Activated CD8-positive, alpha-beta T cell treated with anti-CD3 and anti-CD28 coated beads for 36 hours (primary cell): Measurements from ENCODE around the gene RAB1B. TPM values are rescaled to one million over a fixed set of nuclear protein-coding genes. Genes with fewer than 3 reads are reported as not detected.

Experiments used
- ATAC-seq: fragments of 200-7000 bp; cut with Tn5 transposase; one replicate; pipeline ENCODE4 v1.10.0; 2021; ENCODE audit warnings: mild to moderate bottlenecking, moderate library complexity
- CTCF ChIA-PET: fragments of 350-600 bp; sonication (Branson Sonifier 250); formaldehyde crosslinking; loops from one replicate; lab custom pipeline; 2021; ENCODE audit warnings: antibody characterized with exemption; lab: Charles Lee
- POLR2A ChIA-PET: fragments of 350-600 bp; sonication (Branson Sonifier 250); formaldehyde crosslinking; loops from one replicate; lab custom pipeline; 2021; ENCODE audit warnings: antibody characterized with exemption; lab: Charles Lee
- DNase-seq: peaks from one replicate; pipeline ENCODE4 v3.0.0-alpha.2; 2020
- H3K27ac Mint-ChIP-seq: one replicate; pipeline ENCODE4 v1.8.0; 2021; ENCODE audit warnings: mild to moderate bottlenecking, mixed read lengths
- H3K27me3 Mint-ChIP-seq: one replicate; pipeline ENCODE4 v1.8.0; 2021; ENCODE audit warnings: mixed read lengths
- H3K36me3 Mint-ChIP-seq: one replicate; pipeline ENCODE4 v1.8.0; 2021; ENCODE audit warnings: low read depth, mixed read lengths
- H3K4me1 Mint-ChIP-seq: one replicate; pipeline ENCODE4 v1.8.0; 2021; ENCODE audit warnings: low read depth, mixed read lengths
- H3K4me3 Mint-ChIP-seq: one replicate; pipeline ENCODE4 v1.8.0; 2021; ENCODE audit warnings: mild to moderate bottlenecking, moderate library complexity, mixed read lengths
- H3K9me3 Mint-ChIP-seq: one replicate; pipeline ENCODE4 v1.8.0; 2021; ENCODE audit warnings: mixed read lengths
- intact Hi-C: fragments of 100-400 bp; cut with micrococcal nuclease; formaldehyde crosslinking; loops from one replicate; pipeline ENCODE4 v1.10.0; 2022
- total RNA-seq, 2 experiments: library from RNA; stranded (reverse); gene quantifications; one replicate each; pipeline ENCODE4 v1.2.3, GENCODE V29; 2021
- TF ChIP-seq, protein P1 (sequence below): fragments of 200-600 bp; IDR thresholded peaks from one replicate; pipeline ENCODE4 v1.8.0; 2022; ENCODE audit warnings: antibody characterized with exemption, mild to moderate bottlenecking

The RAB1B gene
- total RNA-seq, 2 experiments from 2014 or later, result 97.9 to 98.2 TPM

DNA sequence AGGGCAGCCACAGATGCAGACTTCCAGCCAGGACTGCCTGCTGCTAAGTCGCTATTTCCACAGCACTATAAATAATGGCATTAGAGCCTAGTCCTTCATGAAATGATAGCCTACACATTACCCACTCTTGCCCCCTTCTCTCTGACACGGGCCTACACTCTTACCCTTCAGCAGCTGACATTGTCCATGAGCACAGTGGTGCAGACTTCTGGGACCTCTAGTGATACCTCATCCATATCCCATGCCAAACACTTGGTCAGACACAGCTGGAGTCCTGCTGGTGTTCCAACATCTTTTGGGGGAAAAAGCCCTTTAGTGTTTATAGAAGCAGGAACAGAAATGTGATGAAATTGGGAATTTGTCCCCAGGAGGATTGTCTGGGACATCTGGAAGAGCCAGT is 43.4 kb upstream of the RAB1B start:
- no peak for ATAC-seq
- Mint-ChIP-seq H3K36me3 (peaks cover 14% of the 10 kb centered on the region), H3K4me3 (no peak overlapping the region), H3K27me3 (no peaks in the 10 kb centered on the region), H3K27ac (no peak overlapping the region), H3K4me1 (peaks cover 20% of the 10 kb centered on the region), H3K9me3 (no peaks in the 10 kb centered on the region)
- ChIA-PET CTCF (interaction anchor here (1.4 to 3.6 kb wide), 4 partner anchors 33 to 57 kb away, joined by 3 to 19 read pairs (median 8); no protein-coding TSS in a partner anchor), POLR2A (interaction anchor here (0.7 to 1.1 kb wide), 2 partner anchors 35 to 60 kb away, joined by 3 read pairs; no protein-coding TSS in a partner anchor)
- TF ChIP-seq, protein P1, sequence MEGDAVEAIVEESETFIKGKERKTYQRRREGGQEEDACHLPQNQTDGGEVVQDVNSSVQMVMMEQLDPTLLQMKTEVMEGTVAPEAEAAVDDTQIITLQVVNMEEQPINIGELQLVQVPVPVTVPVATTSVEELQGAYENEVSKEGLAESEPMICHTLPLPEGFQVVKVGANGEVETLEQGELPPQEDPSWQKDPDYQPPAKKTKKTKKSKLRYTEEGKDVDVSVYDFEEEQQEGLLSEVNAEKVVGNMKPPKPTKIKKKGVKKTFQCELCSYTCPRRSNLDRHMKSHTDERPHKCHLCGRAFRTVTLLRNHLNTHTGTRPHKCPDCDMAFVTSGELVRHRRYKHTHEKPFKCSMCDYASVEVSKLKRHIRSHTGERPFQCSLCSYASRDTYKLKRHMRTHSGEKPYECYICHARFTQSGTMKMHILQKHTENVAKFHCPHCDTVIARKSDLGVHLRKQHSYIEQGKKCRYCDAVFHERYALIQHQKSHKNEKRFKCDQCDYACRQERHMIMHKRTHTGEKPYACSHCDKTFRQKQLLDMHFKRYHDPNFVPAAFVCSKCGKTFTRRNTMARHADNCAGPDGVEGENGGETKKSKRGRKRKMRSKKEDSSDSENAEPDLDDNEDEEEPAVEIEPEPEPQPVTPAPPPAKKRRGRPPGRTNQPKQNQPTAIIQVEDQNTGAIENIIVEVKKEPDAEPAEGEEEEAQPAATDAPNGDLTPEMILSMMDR, result no peak
- intact Hi-C loops, result no loop called here
- DNase-seq, result no peak

DNA sequence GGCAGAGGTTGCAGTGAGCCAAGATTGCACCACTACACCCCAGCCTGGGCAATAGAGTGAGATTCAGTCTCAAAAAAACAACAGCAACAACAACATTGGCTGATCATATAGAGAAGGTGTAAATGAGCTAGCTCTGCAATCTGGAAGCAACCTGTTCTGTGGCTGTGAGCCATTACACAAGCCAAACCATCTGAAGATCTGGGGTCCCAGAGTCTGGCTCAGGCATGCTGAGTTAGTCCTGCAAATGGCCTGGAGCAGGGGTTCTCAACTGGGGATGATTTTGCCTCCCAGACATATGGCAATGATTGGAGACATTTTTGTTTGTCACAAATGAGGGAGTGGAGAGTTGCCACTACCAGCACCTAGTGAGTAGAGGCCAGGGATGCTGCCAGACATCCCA is 42.3 kb upstream of the RAB1B start:
- ATAC-seq (no peak), DNase-seq (no peak)
- TF ChIP-seq, protein P1, result no peak
- intact Hi-C loops, result no loop called here
- Mint-ChIP-seq H3K36me3 (peaks cover 12% of the 10 kb centered on the region), H3K9me3 (no peaks in the 10 kb centered on the region), H3K4me3 (no peak overlapping the region), H3K27ac (peak overlapping the region; percentile 46), H3K4me1 (peaks cover 20% of the 10 kb centered on the region), H3K27me3 (no peaks in the 10 kb centered on the region)
- CTCF ChIA-PET, result interaction anchor here (1.4 kb wide), 1 partner anchor 56 kb away, joined by 3 read pairs; no protein-coding TSS in a partner anchor
- POLR2A ChIA-PET, result no interaction called here

DNA sequence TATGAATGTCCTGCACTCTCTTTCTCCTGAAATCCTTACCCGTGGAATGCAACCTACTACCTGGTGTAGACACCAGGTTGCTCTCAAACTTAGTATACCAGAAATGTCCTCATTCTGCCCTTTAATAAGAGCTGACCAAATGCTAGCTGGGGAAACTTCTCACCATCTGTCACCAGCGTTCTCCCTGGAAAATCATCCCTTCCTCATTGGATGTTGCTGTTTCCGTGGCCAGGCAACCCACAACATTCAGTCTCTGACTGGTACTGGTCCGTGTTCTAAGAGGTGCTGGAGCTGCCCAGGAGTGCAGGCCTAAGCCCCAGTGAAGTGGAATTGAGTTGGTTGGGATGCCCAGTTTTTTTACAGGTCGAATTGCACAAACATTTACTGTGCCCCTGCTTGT is 40.7 kb upstream of the RAB1B start:
- ATAC-seq (no peak), DNase-seq (no peak)
- intact Hi-C loops, result no loop called here
- H3K36me3 Mint-ChIP-seq, result peaks cover 11% of the 10 kb centered on the region
- TF ChIP-seq, protein P1, result no peak
- H3K4me1 Mint-ChIP-seq, result peaks cover 8% of the 10 kb centered on the region
- no peak overlapping the region for H3K27ac Mint-ChIP-seq
- H3K9me3 Mint-ChIP-seq, result no peaks in the 10 kb centered on the region
- POLR2A ChIA-PET, result no interaction called here
- H3K27me3 Mint-ChIP-seq, result no peaks in the 10 kb centered on the region
- CTCF ChIA-PET, result interaction anchor here (0.7 kb wide), 1 partner anchor 31 kb away, joined by 3 read pairs; no protein-coding TSS in a partner anchor
- H3K4me3 Mint-ChIP-seq, result no peak overlapping the region

DNA sequence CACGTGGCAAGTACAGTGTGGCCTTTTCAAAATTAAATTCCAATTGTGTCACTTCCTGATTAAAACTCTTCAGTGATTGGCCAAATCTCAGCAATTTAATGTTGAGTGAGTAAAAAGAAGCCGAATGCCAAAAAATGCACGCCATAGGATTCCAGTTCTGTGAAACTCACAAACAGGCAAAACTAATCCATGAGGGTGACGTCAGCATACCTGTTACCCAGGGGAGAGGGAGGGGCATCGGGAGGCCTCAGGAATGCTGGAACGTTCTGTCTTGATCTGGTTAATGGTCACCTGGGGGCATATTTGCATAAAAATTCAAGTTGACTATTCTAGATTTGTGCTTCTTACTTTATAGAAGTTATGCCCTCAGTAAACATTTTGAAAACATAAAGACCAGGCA is 39.9 kb upstream of the RAB1B start:
- ATAC-seq, result no peak
- DNase-seq, result no peak
- H3K36me3 Mint-ChIP-seq, result peaks cover 15% of the 10 kb centered on the region
- ChIA-PET CTCF (no interaction called here), POLR2A (no interaction called here)
- no peak overlapping the region for H3K4me3 Mint-ChIP-seq
- no peaks in the 10 kb centered on the region for H3K27me3 Mint-ChIP-seq
- no peaks in the 10 kb centered on the region for H3K9me3 Mint-ChIP-seq
- TF ChIP-seq, protein P1, result no peak
- peaks cover 5% of the 10 kb centered on the region for H3K4me1 Mint-ChIP-seq
- intact Hi-C loops, result no loop called here
- peak overlapping the region; percentile 38 for H3K27ac Mint-ChIP-seq

DNA sequence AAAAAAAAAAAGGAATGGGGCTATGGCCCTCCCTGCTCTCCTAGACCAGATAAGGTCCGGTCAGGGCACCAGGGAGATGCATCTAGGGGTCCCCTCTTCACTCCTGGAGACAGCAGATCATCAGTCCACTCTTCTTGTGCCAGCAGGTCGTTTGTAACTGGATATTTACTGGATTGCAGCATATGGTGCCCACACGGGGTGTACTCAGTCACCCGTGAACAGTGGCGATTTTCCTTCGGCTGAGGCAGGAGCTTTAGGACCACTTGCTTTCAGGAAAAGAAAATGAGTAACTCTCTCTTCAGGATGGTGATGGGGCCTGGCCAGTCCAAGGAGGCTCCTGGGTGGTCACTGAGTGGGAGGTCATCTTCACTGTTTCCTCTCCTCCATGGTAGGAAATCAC is 38.3 kb upstream of the RAB1B start:
- ChIA-PET CTCF (no interaction called here), POLR2A (no interaction called here)
- Mint-ChIP-seq H3K36me3 (peaks cover 15% of the 10 kb centered on the region), H3K9me3 (no peaks in the 10 kb centered on the region), H3K4me1 (peaks cover 5% of the 10 kb centered on the region), H3K4me3 (no peak overlapping the region), H3K27me3 (no peaks in the 10 kb centered on the region), H3K27ac (no peak overlapping the region)
- intact Hi-C loops, result no loop called here
- TF ChIP-seq, protein P1, result no peak
- no peak for ATAC-seq
- no peak for DNase-seq
